ENCODE results near the gene BCL2L12. TPM values are rescaled to one million over a fixed set of nuclear protein-coding genes. Genes with fewer than 3 reads are reported as not detected.

The BCL2L12 gene
- total RNA-seq, 1 donor from 2014 or later, result 2.4 TPM

GRCh38 chr19:49654581-49654980 is 11.2 kb upstream of the BCL2L12 start:
- Histone ChIP-seq H3K27me3 (ENCODE audit: control insufficient read depth, insufficient read depth, low read length) (no peaks in the 10 kb centered on the region), H3K36me3 (ENCODE audit: control insufficient read depth, insufficient read depth, low read length) (peaks cover 48% of the 10 kb centered on the region), H3K4me3 (ENCODE audit: low read depth, low read length) (no peak overlapping the region)
- DNase-seq (ENCODE audit: low read depth) (no peak), FAIRE-seq (no peak)
- no peak for TF ChIP-seq CTCF (IDR thresholded peaks at IDR 0.05; ENCODE audit: insufficient read depth, low read length, severe bottlenecking)

DNA sequence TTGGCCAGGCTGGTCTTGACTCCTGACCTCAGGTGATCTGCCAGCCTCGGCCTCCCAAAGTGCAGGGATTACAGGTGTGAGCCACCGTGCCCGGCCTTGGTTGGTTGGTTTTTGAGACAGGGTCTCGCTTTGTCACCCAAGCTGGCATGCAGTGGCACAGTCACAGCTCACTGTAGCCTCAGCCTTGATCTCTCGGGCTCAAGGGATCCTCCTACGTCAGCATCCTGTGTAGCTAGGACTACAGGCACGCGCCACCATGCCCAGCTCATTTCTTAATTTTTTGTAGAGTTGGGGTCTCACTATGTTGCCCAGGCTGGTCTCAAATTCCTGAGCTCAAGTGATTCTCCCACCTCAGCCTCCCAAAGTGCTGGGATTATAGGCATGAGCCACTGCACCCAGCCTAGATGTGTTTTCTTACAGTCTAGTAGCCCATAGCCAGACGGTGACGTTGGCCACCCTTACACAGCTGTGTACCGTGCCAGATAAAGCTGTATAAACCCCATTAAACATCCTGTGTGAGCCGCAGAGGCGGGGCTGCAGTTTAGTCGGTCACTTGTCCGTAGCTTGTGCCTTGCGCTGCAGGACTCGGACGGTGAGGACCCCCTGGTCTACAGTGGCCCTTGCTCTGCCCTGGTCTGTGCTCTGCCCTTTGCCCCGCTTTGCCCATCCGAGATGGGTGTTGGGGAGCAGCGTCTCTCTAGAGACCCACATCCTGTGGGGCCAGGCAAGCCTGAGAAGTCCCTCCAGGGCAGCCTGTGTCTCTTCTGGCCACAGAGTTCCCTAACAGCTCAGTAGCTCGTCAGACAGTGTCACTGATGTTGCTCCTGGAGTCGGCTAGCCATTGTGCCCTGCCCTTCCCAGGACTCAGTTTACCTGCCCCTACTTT is 9.9 kb upstream of the BCL2L12 start:
- Histone ChIP-seq H3K27me3 (ENCODE audit: control insufficient read depth, insufficient read depth, low read length) (no peaks in the 10 kb centered on the region), H3K4me3 (ENCODE audit: low read depth, low read length) (no peak overlapping the region), H3K36me3 (ENCODE audit: control insufficient read depth, insufficient read depth, low read length) (peaks cover 49% of the 10 kb centered on the region)
- DNase-seq (ENCODE audit: low read depth) (no peak), FAIRE-seq (no peak)
- no peak for TF ChIP-seq CTCF (IDR thresholded peaks at IDR 0.05; ENCODE audit: insufficient read depth, low read length, severe bottlenecking)

GRCh38 chr19:49656456-49657109 is 9.2 kb upstream of the BCL2L12 start:
- TF ChIP-seq CTCF (IDR thresholded peaks at IDR 0.05; ENCODE audit: insufficient read depth, low read length, severe bottlenecking), result no peak
- FAIRE-seq, result no peak
- no peaks in the 10 kb centered on the region for H3K27me3 ChIP-seq (ENCODE audit: control insufficient read depth, insufficient read depth, low read length)
- H3K4me3 ChIP-seq (ENCODE audit: low read depth, low read length), result no peak overlapping the region
- H3K36me3 ChIP-seq (ENCODE audit: control insufficient read depth, insufficient read depth, low read length), result peaks cover 49% of the 10 kb centered on the region
- no peak for DNase-seq (ENCODE audit: low read depth)

DNA sequence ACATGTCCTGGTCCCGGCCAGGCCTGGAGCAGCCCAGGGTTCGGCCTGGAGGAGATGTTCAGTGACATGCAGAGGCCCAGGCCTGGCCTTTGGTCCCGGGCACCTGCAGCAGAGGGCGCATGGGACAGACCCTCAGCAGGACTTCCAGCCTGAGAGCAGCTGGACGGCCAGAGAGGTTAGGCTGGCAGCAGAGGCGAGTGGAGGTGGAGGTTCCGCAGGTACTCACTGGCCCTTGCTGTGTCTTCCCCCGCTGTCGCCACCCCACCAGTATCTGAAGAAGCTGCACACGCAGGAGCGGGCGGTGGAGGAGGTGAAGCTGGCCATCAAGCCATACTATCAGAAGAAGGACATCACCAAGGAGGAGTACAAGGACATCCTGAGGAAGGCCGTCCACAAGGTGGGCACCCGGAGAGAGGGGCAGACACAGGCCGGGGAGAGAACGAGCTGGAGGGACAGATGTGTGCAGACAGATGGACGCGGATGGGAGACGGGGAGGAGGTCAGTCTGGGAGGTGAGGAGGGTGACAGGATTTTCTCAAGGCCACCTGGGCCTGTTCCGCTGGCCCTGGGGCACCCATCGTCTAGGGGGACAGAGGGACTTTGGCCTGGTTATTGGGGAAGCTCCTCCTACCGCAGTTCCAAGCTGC is 8.1 kb upstream of the BCL2L12 start:
- Histone ChIP-seq H3K36me3 (ENCODE audit: control insufficient read depth, insufficient read depth, low read length) (peaks cover 54% of the 10 kb centered on the region), H3K27me3 (ENCODE audit: control insufficient read depth, insufficient read depth, low read length) (no peaks in the 10 kb centered on the region), H3K4me3 (ENCODE audit: low read depth, low read length) (no peak overlapping the region)
- DNase-seq (ENCODE audit: low read depth) (no peak), FAIRE-seq (no peak)
- TF ChIP-seq CTCF (IDR thresholded peaks at IDR 0.05; ENCODE audit: insufficient read depth, low read length, severe bottlenecking), result no peak

DNA sequence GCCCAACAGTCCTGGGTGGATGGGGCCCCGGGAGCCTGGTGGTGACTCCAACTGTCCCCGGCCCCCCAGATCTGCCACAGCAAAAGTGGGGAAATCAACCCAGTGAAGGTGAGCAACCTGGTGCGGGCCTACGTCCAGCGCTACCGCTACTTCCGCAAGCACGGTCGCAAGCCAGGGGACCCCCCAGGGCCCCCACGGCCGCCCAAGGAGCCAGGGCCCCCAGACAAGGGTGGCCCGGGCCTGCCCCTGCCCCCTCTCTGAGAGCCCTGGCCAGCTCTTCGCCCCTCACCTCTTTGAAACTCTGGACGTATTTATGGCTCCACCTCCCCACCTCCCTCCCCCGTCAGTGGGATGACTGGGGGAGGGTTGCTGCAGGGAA is 7.6 kb upstream of the BCL2L12 start:
- Histone ChIP-seq H3K27me3 (ENCODE audit: control insufficient read depth, insufficient read depth, low read length) (no peaks in the 10 kb centered on the region), H3K4me3 (ENCODE audit: low read depth, low read length) (no peak overlapping the region), H3K36me3 (ENCODE audit: control insufficient read depth, insufficient read depth, low read length) (peaks cover 53% of the 10 kb centered on the region)
- no peak for TF ChIP-seq CTCF (IDR thresholded peaks at IDR 0.05; ENCODE audit: insufficient read depth, low read length, severe bottlenecking)
- DNase-seq (ENCODE audit: low read depth), result no peak
- no peak for FAIRE-seq
